ENCODE results near the gene DCAF8L2.

DNA sequence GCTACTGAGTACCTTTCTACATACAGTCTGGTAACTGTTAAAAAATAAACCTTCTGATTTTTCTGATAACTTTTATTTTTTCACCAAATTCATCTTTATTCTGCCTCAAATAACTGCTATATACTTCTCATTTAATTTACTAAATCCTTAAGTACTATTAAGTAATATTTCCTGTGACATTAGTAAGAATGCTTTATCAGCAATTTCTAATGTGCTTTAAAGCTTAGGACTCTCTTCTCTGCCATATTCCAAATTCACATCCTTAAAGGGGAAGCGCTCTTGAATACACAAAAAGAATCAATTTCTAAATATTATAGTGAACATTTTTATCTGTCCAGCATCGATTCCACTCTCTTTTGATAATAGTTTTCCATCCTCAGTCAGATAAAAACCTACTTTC is 81.1 kb downstream of the DCAF8L2 start:
- TF ChIP-seq EP300 (conservative IDR thresholded peaks at IDR 0.05; ENCODE audit: poor library complexity, severe bottlenecking): no peak
- TF ChIP-seq, protein P1, sequence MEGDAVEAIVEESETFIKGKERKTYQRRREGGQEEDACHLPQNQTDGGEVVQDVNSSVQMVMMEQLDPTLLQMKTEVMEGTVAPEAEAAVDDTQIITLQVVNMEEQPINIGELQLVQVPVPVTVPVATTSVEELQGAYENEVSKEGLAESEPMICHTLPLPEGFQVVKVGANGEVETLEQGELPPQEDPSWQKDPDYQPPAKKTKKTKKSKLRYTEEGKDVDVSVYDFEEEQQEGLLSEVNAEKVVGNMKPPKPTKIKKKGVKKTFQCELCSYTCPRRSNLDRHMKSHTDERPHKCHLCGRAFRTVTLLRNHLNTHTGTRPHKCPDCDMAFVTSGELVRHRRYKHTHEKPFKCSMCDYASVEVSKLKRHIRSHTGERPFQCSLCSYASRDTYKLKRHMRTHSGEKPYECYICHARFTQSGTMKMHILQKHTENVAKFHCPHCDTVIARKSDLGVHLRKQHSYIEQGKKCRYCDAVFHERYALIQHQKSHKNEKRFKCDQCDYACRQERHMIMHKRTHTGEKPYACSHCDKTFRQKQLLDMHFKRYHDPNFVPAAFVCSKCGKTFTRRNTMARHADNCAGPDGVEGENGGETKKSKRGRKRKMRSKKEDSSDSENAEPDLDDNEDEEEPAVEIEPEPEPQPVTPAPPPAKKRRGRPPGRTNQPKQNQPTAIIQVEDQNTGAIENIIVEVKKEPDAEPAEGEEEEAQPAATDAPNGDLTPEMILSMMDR (IDR thresholded peaks at IDR 0.05; ENCODE audit: poor library complexity, severe bottlenecking): no peak
- TF ChIP-seq POLR2AphosphoS5 (IDR thresholded peaks at IDR 0.05): no peak
- TF ChIP-seq EZH2 (IDR thresholded peaks at IDR 0.05; ENCODE audit: borderline replicate concordance, insufficient read depth, low read length, poor library complexity, severe bottlenecking): no peak
- no peak for TF ChIP-seq RAD21 (conservative IDR thresholded peaks at IDR 0.05)
- TF ChIP-seq, protein P2, sequence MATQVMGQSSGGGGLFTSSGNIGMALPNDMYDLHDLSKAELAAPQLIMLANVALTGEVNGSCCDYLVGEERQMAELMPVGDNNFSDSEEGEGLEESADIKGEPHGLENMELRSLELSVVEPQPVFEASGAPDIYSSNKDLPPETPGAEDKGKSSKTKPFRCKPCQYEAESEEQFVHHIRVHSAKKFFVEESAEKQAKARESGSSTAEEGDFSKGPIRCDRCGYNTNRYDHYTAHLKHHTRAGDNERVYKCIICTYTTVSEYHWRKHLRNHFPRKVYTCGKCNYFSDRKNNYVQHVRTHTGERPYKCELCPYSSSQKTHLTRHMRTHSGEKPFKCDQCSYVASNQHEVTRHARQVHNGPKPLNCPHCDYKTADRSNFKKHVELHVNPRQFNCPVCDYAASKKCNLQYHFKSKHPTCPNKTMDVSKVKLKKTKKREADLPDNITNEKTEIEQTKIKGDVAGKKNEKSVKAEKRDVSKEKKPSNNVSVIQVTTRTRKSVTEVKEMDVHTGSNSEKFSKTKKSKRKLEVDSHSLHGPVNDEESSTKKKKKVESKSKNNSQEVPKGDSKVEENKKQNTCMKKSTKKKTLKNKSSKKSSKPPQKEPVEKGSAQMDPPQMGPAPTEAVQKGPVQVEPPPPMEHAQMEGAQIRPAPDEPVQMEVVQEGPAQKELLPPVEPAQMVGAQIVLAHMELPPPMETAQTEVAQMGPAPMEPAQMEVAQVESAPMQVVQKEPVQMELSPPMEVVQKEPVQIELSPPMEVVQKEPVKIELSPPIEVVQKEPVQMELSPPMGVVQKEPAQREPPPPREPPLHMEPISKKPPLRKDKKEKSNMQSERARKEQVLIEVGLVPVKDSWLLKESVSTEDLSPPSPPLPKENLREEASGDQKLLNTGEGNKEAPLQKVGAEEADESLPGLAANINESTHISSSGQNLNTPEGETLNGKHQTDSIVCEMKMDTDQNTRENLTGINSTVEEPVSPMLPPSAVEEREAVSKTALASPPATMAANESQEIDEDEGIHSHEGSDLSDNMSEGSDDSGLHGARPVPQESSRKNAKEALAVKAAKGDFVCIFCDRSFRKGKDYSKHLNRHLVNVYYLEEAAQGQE (IDR thresholded peaks at IDR 0.05; ENCODE audit: borderline replicate concordance): no peak
- TF ChIP-seq MXI1 (conservative IDR thresholded peaks at IDR 0.05; ENCODE audit: poor library complexity, severe bottlenecking): no peak
